ENCODE measurements around the gene HDGF. TPM values are rescaled to one million over a fixed set of nuclear protein-coding genes. Genes with fewer than 3 reads are reported as not detected.
A peak's percentile ranks its signal among the peaks of the same experiment; 100 is the strongest.

Gene HDGF
- total RNA-seq, 1 donor from 2014 or later = 153 TPM

GRCh38 chr1:156704930-156705320 is 46.5 kb downstream of the HDGF start:
- Histone ChIP-seq H3K4me1 (peaks cover 10 to 33% of the 10 kb centered on the region in 2 donors), H3K4me3 (peak overlapping the region; percentile 58 to 69), H3K36me3 (no peaks in the 10 kb centered on the region), H3K27me3 (no peaks in the 10 kb centered on the region), H3K9me3 (no peaks in the 10 kb centered on the region), H3K27ac (peak overlapping the region in 1 of 2 donors; percentile 69)
- TF ChIP-seq CTCF (IDR thresholded peaks at IDR 0.05) = no peak
- peak; percentile 49 to 89 for DNase-seq (ENCODE audit: low spot score in 2 of 2)
- intact Hi-C loops (cut with DNase I) = loop anchor here (1.0 to 5.0 kb wide), 3 partner anchors 23 to 62 kb away; partner anchors contain the start of genes ISG20L2, METTL25B and PRCC

DNA sequence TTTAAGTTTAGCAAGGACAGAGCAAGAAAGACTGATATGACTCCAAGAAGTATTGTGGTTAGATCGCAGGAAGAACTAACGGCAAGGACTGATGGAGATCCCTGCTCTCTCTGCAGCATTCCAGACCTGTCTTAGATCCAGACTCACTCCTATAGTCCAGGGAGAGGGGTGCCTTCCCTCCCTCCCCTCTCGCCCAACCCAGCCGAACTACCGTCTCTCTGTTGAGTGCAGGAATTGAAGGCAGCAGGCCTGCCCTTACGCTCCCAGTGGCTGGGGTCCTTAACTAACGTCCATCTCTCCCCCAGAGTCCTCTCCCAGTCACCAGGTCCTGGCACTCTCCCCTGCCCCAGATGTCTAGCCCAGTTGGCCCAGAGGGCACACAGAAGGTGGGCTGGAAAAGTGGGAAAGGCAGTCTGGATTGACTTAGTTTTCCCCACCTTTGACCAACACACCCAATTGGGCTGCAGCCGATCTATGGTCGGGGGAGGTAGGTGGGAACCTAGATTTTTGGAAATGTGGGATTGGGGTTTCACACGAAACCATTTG is 47.2 kb downstream of the HDGF start:
- intact Hi-C loops (cut with DNase I) = no loop called here
- no peak for DNase-seq (ENCODE audit: low spot score in 2 of 2)
- Histone ChIP-seq H3K36me3 (no peaks in the 10 kb centered on the region), H3K27ac (no peak overlapping the region), H3K4me1 (peaks cover 10 to 27% of the 10 kb centered on the region in 2 donors), H3K9me3 (no peaks in the 10 kb centered on the region), H3K27me3 (no peaks in the 10 kb centered on the region), H3K4me3 (peak overlapping the region in 1 of 2 donors; percentile 69)
- no peak for TF ChIP-seq CTCF (IDR thresholded peaks at IDR 0.05)

GRCh38 chr1:156703741-156704140 is 47.7 kb downstream of the HDGF start:
- Histone ChIP-seq H3K27me3 (no peaks in the 10 kb centered on the region), H3K36me3 (no peaks in the 10 kb centered on the region), H3K4me1 (peaks cover 10 to 27% of the 10 kb centered on the region in 2 donors), H3K9me3 (no peaks in the 10 kb centered on the region), H3K27ac (no peak overlapping the region), H3K4me3 (no peak overlapping the region)
- intact Hi-C loops (cut with DNase I) = no loop called here
- no peak for DNase-seq (ENCODE audit: low spot score in 2 of 2)
- no peak for TF ChIP-seq CTCF (IDR thresholded peaks at IDR 0.05)

- intact Hi-C loops (cut with DNase I) = no loop called here
- Histone ChIP-seq H3K27ac (no peak overlapping the region), H3K27me3 (no peaks in the 10 kb centered on the region), H3K4me3 (no peak overlapping the region), H3K9me3 (no peaks in the 10 kb centered on the region), H3K4me1 (peaks cover 10 to 27% of the 10 kb centered on the region in 2 donors), H3K36me3 (no peaks in the 10 kb centered on the region)
- no peak for DNase-seq (ENCODE audit: low spot score in 2 of 2)
- TF ChIP-seq CTCF (IDR thresholded peaks at IDR 0.05) = no peak
These were observed 48.1 kb downstream of the HDGF start for GRCh38 chr1:156703336-156703735.

DNA sequence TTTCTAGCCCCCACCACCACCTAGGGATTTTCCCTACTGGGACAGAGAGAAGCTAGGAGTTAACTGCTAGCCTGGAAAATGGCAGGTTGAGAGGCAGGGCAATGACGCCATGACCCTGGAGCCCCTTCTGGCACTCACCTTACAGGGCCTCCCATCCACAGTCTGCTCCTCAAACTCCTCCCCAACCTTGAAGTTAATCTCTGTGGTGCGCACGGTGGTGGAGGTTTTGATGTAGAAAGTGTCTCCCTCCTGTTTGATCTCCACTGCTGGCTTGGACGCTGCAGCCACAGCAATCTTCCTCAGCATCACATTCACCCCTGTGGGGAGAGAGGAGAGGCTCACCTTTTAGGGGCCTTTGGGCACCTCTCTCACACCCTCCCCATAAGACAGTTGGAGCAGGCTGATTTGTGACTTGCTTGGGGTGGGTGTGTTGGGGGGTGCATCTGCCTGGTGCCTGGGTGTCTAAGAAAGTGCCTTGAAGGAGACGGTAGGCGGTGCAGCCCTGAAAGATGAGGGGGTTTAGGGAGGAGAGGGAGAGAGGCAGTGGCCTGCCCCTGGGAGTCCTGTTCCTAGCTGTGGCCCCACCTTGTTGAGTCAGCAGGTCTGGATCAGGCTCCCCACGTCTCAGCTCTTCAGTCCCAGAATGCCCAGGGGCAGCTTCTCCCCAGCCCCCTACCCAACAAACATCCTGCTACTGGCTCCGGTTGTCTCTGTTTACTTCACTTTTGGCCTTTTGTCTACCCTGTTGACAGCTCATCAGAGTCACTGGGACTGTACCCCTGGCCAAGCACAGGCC is 50.5 kb downstream of the HDGF start:
- H3K27me3 ChIP-seq = no peaks in the 10 kb centered on the region

More for the DNA sequence above, 50.5 kb downstream of the HDGF start:
- Histone ChIP-seq H3K27ac (no peak overlapping the region), H3K4me3 (no peak overlapping the region), H3K36me3 (no peaks in the 10 kb centered on the region), H3K9me3 (no peaks in the 10 kb centered on the region), H3K4me1 (peaks cover 10 to 16% of the 10 kb centered on the region in 2 donors)
- TF ChIP-seq CTCF (IDR thresholded peaks at IDR 0.05) = no peak
- intact Hi-C loops (cut with DNase I) = no loop called here
- DNase-seq (ENCODE audit: low spot score in 2 of 2) = no peak
